Endothelial cell of umbilical vein (primary cell): ENCODE results near the gene MBD4. TPM values are rescaled to one million over a fixed set of nuclear protein-coding genes. Genes with fewer than 3 reads are reported as not detected.
A peak's percentile ranks its signal among the peaks of the same experiment; 100 is the strongest.

Source experiments
- BruUV-seq: library from RNA; stranded (reverse); fragments of 400-500 nt; replicated peaks from 2 replicates; lab custom pipeline; 2021; lab: Mats Ljungman, UMichigan
- CTCF ChIA-PET: fragments of 300-600, 350-600 bp; sonication (Branson Sonifier 250); formaldehyde crosslinking; loops from one replicate; lab custom pipeline; 2021; ENCODE audit warnings: antibody characterized with exemption, inconsistent platforms; lab: Charles Lee
- POLR2A ChIA-PET: fragments of 300-600, 350-600 bp; sonication (Branson Sonifier 250); formaldehyde crosslinking; loops from one replicate; lab custom pipeline; 2021; ENCODE audit warnings: antibody characterized with exemption, inconsistent platforms; lab: Charles Lee
- DNase-seq: peaks from one replicate; pipeline ENCODE4 v3.0.0-alpha.2; 2011; ENCODE audit warnings: low read depth, low spot score
- FAIRE-seq: peaks from 2 replicates; lab custom pipeline; 2011; peaks lifted over from hg19 to GRCh38; lab: Jason Lieb, UNC
- H2AFZ ChIP-seq: 2 replicates; pipeline ENCODE4 v1.6.0; 2012; ENCODE audit warnings: low read depth, low read length, control low read depth, inconsistent platforms
- H3K27ac ChIP-seq: 2 replicates; pipeline ENCODE4 v1.5.1; 2011; ENCODE audit warnings: low read depth, mild to moderate bottlenecking, control low read depth, low read length, moderate library complexity; ENCODE audit not compliant: insufficient read depth
- H3K27me3 ChIP-seq, 2 experiments: 2 replicates each; pipeline versions ENCODE4 v1.6.0 to v1.6.1; 2011; ENCODE audit warnings: low read length in 2 of 2, mixed read lengths in 1 of 2; ENCODE audit not compliant: control insufficient read depth in 2 of 2, insufficient read depth in 2 of 2
- H3K36me3 ChIP-seq, 2 experiments: 2 replicates in 1 of 2; 3 replicates in 1 of 2; pipeline ENCODE4 v1.5.1; 2011; ENCODE audit warnings: low read length in 2 of 2, mild to moderate bottlenecking in 1 of 2, moderate library complexity in 1 of 2; ENCODE audit not compliant: control insufficient read depth in 2 of 2, insufficient read depth in 2 of 2; ENCODE audit errors: extremely low read depth in 1 of 2
- H3K4me1 ChIP-seq: 3 replicates; pipeline ENCODE4 v1.5.1; 2011; ENCODE audit warnings: mild to moderate bottlenecking, low read length; ENCODE audit not compliant: control insufficient read depth, insufficient read depth; ENCODE audit errors: extremely low read depth
- H3K4me2 ChIP-seq: 2 replicates; pipeline ENCODE4 v1.6.1; 2011; ENCODE audit warnings: low read length, control low read depth, mixed read lengths; ENCODE audit not compliant: insufficient read depth
- H3K4me3 ChIP-seq, 3 experiments: fragments of 200-600 bp in 1 of 3; sonication (generic), shearing (Covaris generic) in 1 of 3; replicated peaks in 1 of 3; 2 replicates each; pipeline ENCODE4 v1.5.1; 2011 to 2016; ENCODE audit warnings: control low read depth in 3 of 3, low read length in 3 of 3, mild to moderate bottlenecking in 2 of 3, inconsistent platforms in 1 of 3, low read depth in 1 of 3, moderate library complexity in 1 of 3; ENCODE audit not compliant: insufficient read depth in 1 of 3
- H3K79me2 ChIP-seq: 2 replicates; pipeline ENCODE4 v1.6.0; 2012; ENCODE audit warnings: low read length, inconsistent platforms; ENCODE audit not compliant: control insufficient read depth, insufficient read depth
- H3K9ac ChIP-seq: replicated peaks from 2 replicates; pipeline ENCODE3; 2011; ENCODE audit warnings: low read length, control low read depth; ENCODE audit not compliant: insufficient read depth; ENCODE audit errors: extremely low read depth
- H3K9me1 ChIP-seq: replicated peaks from 3 replicates; pipeline ENCODE4 v1.6.0; 2011; ENCODE audit warnings: mild to moderate bottlenecking, low read length; ENCODE audit not compliant: control insufficient read depth, insufficient read depth; ENCODE audit errors: extremely low read depth
- H3K9me3 ChIP-seq: replicated peaks from 2 replicates; pipeline ENCODE4 v1.5.1; 2012; ENCODE audit warnings: low read length, inconsistent platforms; ENCODE audit not compliant: control insufficient read depth, insufficient read depth
- H4K20me1 ChIP-seq: replicated peaks from 2 replicates; pipeline ENCODE3; 2011; ENCODE audit warnings: mild to moderate bottlenecking, low read length; ENCODE audit not compliant: control insufficient read depth, insufficient read depth; ENCODE audit errors: extremely low read depth
- EZH2 ChIP-seq: IDR thresholded peaks from 2 replicates; pipeline ENCODE4 v1.6.1; 2012; ENCODE audit warnings: borderline replicate concordance, low read depth, mild to moderate bottlenecking, moderate library complexity, low read length, inconsistent platforms; ENCODE audit not compliant: severe bottlenecking
- FOS ChIP-seq: IDR thresholded peaks from 2 replicates; pipeline ENCODE4 v1.6.1; 2011; ENCODE audit warnings: mild to moderate bottlenecking, low read length, moderate library complexity, borderline replicate concordance; ENCODE audit not compliant: insufficient read depth
- GATA2 ChIP-seq: IDR thresholded peaks from 2 replicates; pipeline ENCODE4 v1.7.0; 2011; ENCODE audit warnings: low read depth, mild to moderate bottlenecking, moderate library complexity, mixed read lengths, low read length; ENCODE audit not compliant: insufficient read length, insufficient read depth
- JUN ChIP-seq: IDR thresholded peaks from 2 replicates; pipeline ENCODE4 v1.6.1; 2011; ENCODE audit warnings: borderline replicate concordance, low read depth; ENCODE audit not compliant: insufficient read length, insufficient read depth
- MYC ChIP-seq: IDR thresholded peaks from one replicate; pipeline ENCODE4 v1.6.1; 2011; ENCODE audit warnings: mild to moderate bottlenecking, low read depth, low read length
- POLR2A ChIP-seq: IDR thresholded peaks from 2 replicates; pipeline ENCODE4 v1.6.1; 2012; ENCODE audit warnings: low read depth, mild to moderate bottlenecking, control low read depth, low read length
- POLR2AphosphoS5 ChIP-seq: IDR thresholded peaks from 2 replicates; pipeline ENCODE4 v1.6.1; 2012; ENCODE audit warnings: low read depth, mild to moderate bottlenecking, control low read depth, low read length, moderate library complexity; ENCODE audit not compliant: insufficient read depth
- dilution Hi-C: fragments of 300-500 bp; cut with MboI; formaldehyde crosslinking; loops from one replicate; pipeline ENCODE4 v1.15.0; 2019; ENCODE audit warnings: low sequenced_read_pairs; ENCODE audit not compliant: extremely low pct_ligation_motif_present
- intact Hi-C: fragments of 100-400 bp; cut with micrococcal nuclease; formaldehyde crosslinking; loops from one replicate; pipeline ENCODE4 v1.10.0; 2022
- polyA plus RNA-seq, 4 experiments: library from polyadenylated mRNA; depleted of rRNA in 3 of 4; stranded (reverse) in 3 of 4; unstranded in 1 of 4; fragments of >200 nt; gene quantifications; 2 replicates each; pipeline versions ENCODE4 v1.2.1 to v1.2.3, GENCODE V29; 2011 to 2012; ENCODE audit warnings: missing spikeins in 1 of 4
- total RNA-seq: library from RNA; stranded (reverse); gene quantifications from 2 replicates; pipeline ENCODE4 v1.2.3, GENCODE V29; 2021
- TF ChIP-seq, protein P1 (sequence below): IDR thresholded peaks from 2 replicates; pipeline ENCODE4 v1.6.1; 2011; ENCODE audit not compliant: insufficient read depth, insufficient read length
- TF ChIP-seq, protein P2 (sequence below), 2 donors: IDR thresholded peaks; 1 replicate in 1 of 2; 2 replicates in 1 of 2; pipeline ENCODE4 v1.5.1; 2011; ENCODE audit warnings: low read length in 2 of 2, mild to moderate bottlenecking in 2 of 2, moderate library complexity in 2 of 2, control low read depth in 1 of 2, inconsistent platforms in 1 of 2, low read depth in 1 of 2; ENCODE audit not compliant: insufficient read depth in 1 of 2; ENCODE audit errors: extremely low read depth in 1 of 2

Gene MBD4
- total and polyA plus RNA-seq, 2 donors (not counting 3 experiments of a cell fraction or from before 2014, with no cell fraction given): 17.4 to 39.5 TPM

DNA sequence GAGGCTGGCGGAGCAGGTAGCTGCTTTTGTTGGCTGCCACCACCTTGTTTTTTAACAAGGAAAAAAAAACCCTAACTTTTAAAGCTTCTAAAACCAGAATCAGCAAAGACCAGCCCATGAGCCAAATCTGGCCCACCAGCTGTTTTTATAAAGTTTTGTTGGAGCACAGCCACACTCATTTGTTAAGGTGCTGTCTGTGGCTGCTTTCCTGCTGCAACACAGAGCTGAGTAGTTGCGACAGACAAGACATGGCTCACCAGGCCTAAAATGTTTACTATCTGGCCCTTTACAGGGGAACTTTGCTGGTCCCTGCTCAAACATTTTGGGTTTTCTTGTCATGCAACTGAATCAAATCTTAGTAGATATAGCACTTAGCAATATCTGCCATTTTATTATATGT, 30.2 kb downstream of the MBD4 start:
- no peaks in the 10 kb centered on the region for H4K20me1 ChIP-seq
- no peak overlapping the region for H3K4me3 ChIP-seq
- H3K79me2 ChIP-seq: no peaks in the 10 kb centered on the region
- peaks cover 0 to 5% of the 10 kb centered on the region in 2 experiments for H3K27me3 ChIP-seq
- peak; percentile 8 for DNase-seq
- ChIA-PET CTCF (interaction anchor here (0.9 to 2.4 kb wide), 3 partner anchors 9 to 26 kb away, joined by 3 to 8 read pairs (median 3); no protein-coding TSS in a partner anchor), POLR2A (no interaction called here)
- H3K9me3 ChIP-seq: no peaks in the 10 kb centered on the region
- no peak overlapping the region for H2AFZ ChIP-seq
- no peaks in the 10 kb centered on the region for H3K36me3 ChIP-seq
- no TSS peak for BruUV-seq
- intact Hi-C loops: no loop called here
- peaks cover 2% of the 10 kb centered on the region for H3K4me1 ChIP-seq
- H3K9ac ChIP-seq: no peak overlapping the region
- no peak for TF ChIP-seq GATA2
- TF ChIP-seq JUN: no peak
- TF ChIP-seq, protein P1, sequence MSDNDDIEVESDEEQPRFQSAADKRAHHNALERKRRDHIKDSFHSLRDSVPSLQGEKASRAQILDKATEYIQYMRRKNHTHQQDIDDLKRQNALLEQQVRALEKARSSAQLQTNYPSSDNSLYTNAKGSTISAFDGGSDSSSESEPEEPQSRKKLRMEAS: no peak
- no peak for TF ChIP-seq MYC
- no peak for TF ChIP-seq EZH2
- TF ChIP-seq, protein P2, sequence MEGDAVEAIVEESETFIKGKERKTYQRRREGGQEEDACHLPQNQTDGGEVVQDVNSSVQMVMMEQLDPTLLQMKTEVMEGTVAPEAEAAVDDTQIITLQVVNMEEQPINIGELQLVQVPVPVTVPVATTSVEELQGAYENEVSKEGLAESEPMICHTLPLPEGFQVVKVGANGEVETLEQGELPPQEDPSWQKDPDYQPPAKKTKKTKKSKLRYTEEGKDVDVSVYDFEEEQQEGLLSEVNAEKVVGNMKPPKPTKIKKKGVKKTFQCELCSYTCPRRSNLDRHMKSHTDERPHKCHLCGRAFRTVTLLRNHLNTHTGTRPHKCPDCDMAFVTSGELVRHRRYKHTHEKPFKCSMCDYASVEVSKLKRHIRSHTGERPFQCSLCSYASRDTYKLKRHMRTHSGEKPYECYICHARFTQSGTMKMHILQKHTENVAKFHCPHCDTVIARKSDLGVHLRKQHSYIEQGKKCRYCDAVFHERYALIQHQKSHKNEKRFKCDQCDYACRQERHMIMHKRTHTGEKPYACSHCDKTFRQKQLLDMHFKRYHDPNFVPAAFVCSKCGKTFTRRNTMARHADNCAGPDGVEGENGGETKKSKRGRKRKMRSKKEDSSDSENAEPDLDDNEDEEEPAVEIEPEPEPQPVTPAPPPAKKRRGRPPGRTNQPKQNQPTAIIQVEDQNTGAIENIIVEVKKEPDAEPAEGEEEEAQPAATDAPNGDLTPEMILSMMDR (IDR thresholded peaks at IDR 0.05; ENCODE audit: extremely low read depth in 1 of 2, insufficient read depth in 1 of 2, low read depth in 1 of 2, low read length in 2 of 2): no peak
- TF ChIP-seq FOS: no peak
- TF ChIP-seq POLR2AphosphoS5: no peak
- no peak for TF ChIP-seq POLR2A
- no peaks in the 10 kb centered on the region for H3K9me1 ChIP-seq
- dilution Hi-C loops: no loop called here
- no peak for FAIRE-seq
- H3K27ac ChIP-seq: no peak overlapping the region
- no peak overlapping the region for H3K4me2 ChIP-seq
